Measurements from ENCODE around the gene MTHFS.

MTHFS gene

GRCh38 chr15:79884204-79884596 lies 12.6 kb downstream of the MTHFS start:
- no peak for DNase-seq (ENCODE audit: low read depth)
- no peak for TF ChIP-seq CTCF (IDR thresholded peaks at IDR 0.05; ENCODE audit: control insufficient read depth, extremely low read depth, insufficient read depth)
- H3K4me3 ChIP-seq (ENCODE audit: low read depth, low read length): no peak overlapping the region

- TF ChIP-seq CTCF (IDR thresholded peaks at IDR 0.05; ENCODE audit: control insufficient read depth, extremely low read depth, insufficient read depth): no peak
- DNase-seq (ENCODE audit: low read depth): no peak
- H3K4me3 ChIP-seq (ENCODE audit: low read depth, low read length): no peak overlapping the region
These were observed 13.1 kb downstream of the MTHFS start for GRCh38 chr15:79883579-79884203.

- no peak for TF ChIP-seq CTCF (IDR thresholded peaks at IDR 0.05; ENCODE audit: control insufficient read depth, extremely low read depth, insufficient read depth)
- DNase-seq (ENCODE audit: low read depth): no peak
- H3K4me3 ChIP-seq (ENCODE audit: low read depth, low read length): no peak overlapping the region
These were observed 15.1 kb downstream of the MTHFS start for GRCh38 chr15:79881668-79882067.

GRCh38 chr15:79881254-79881653 lies 15.6 kb downstream of the MTHFS start:
- TF ChIP-seq CTCF (IDR thresholded peaks at IDR 0.05; ENCODE audit: control insufficient read depth, extremely low read depth, insufficient read depth): no peak
- no peak overlapping the region for H3K4me3 ChIP-seq (ENCODE audit: low read depth, low read length)
- no peak for DNase-seq (ENCODE audit: low read depth)

GRCh38 chr15:79878078-79878705 lies 18.6 kb downstream of the MTHFS start:
- no peak overlapping the region for H3K4me3 ChIP-seq (ENCODE audit: low read depth, low read length)
- no peak for TF ChIP-seq CTCF (IDR thresholded peaks at IDR 0.05; ENCODE audit: control insufficient read depth, extremely low read depth, insufficient read depth)
- DNase-seq (ENCODE audit: low read depth): no peak

GRCh38 chr15:79875213-79875612 lies 21.6 kb downstream of the MTHFS start:
- TF ChIP-seq CTCF (IDR thresholded peaks at IDR 0.05; ENCODE audit: control insufficient read depth, extremely low read depth, insufficient read depth): no peak
- H3K4me3 ChIP-seq (ENCODE audit: low read depth, low read length): no peak overlapping the region
- DNase-seq (ENCODE audit: low read depth): no peak

GRCh38 chr15:79874242-79874641 lies 22.6 kb downstream of the MTHFS start:
- H3K4me3 ChIP-seq (ENCODE audit: low read depth, low read length): no peak overlapping the region
- no peak for DNase-seq (ENCODE audit: low read depth)
- TF ChIP-seq CTCF (IDR thresholded peaks at IDR 0.05; ENCODE audit: control insufficient read depth, extremely low read depth, insufficient read depth): no peak

Measured in LNCaP clone FGC (cell line).